Testis (tissue), 5 donors: Measurements from ENCODE around the gene RHEX. TPM values are rescaled to one million over a fixed set of nuclear protein-coding genes. Genes with fewer than 3 reads are reported as not detected.
"Not testable (repeated sequence)": the region's sequence is repeated elsewhere in the genome, so short reads cannot be mapped to it uniquely, and the experiment has no call there.

ENCODE experiments used
- DNase-seq: peaks from one replicate; pipeline ENCODE4 v3.0.0-alpha.2; 2019
- H3K27ac ChIP-seq, 2 donors: fragments of 200-600 bp; sonication (generic); one replicate each; pipeline ENCODE4 v1.5.1; 2019
- H3K27me3 ChIP-seq: fragments of 200-600 bp; sonication (generic); one replicate; pipeline ENCODE4 v1.5.1; 2019
- H3K36me3 ChIP-seq: fragments of 200-600 bp; sonication (generic); one replicate; pipeline ENCODE4 v1.5.1; 2017; ENCODE audit warnings: low read depth; ENCODE audit errors: missing control alignments
- H3K4me1 ChIP-seq: fragments of 200-600 bp; sonication (generic); one replicate; pipeline ENCODE4 v1.5.1; 2019
- H3K4me3 ChIP-seq, 2 donors: fragments of 200-600 bp; sonication (generic); one replicate each; pipeline ENCODE4 v1.5.1; 2017 to 2019
- H3K9me3 ChIP-seq: fragments of 200-600 bp; sonication (generic); one replicate; pipeline ENCODE4 v1.5.1; 2017
- POLR2A ChIP-seq: fragments of 450-650 bp; IDR thresholded peaks from one replicate; pipeline ENCODE4 v1.6.1; 2017; ENCODE audit warnings: antibody characterized with exemption, mild to moderate bottlenecking, moderate library complexity
- WGBS, 2 donors: methylation state at CpG; one replicate each; pipeline ENCODE4 v1.1.5; 2018; 5-methylcytosine and 5-hydroxymethylcytosine counted together
- intact Hi-C: fragments of 100-400 bp; cut with DNase I; formaldehyde crosslinking; loops from one replicate; pipeline ENCODE4 v1.15.1; 2023; ENCODE audit warnings: low total_unique reads
- long read RNA-seq, 2 donors: transcript quantifications; one replicate each; lab custom pipeline, GENCODE V29; 2026
- polyA plus RNA-seq: library from polyadenylated mRNA; stranded (reverse); fragments of 350-450 nt; fragmentation: Illumina TruSeq; extraction: RNeasy Lipid Tissue Mini Kit (QIAGEN cat#74804); gene quantifications from one replicate; pipeline ENCODE4 v1.2.3, GENCODE V29; 2014; ENCODE audit warnings: low read depth, low replicate concordance; ENCODE audit not compliant: insufficient read depth
- total RNA-seq, 2 donors: library from RNA; depleted of rRNA; stranded (reverse); fragments of >200 nt; gene quantifications; one replicate each; pipeline ENCODE4 v1.2.3, GENCODE V29; 2016
- TF ChIP-seq, protein P1 (sequence below), 3 experiments: fragments of 450-650 bp in 2 of 3; fragments of 200-600 bp in 1 of 3; sonication (generic) in 1 of 3; IDR thresholded peaks; one replicate each; pipeline ENCODE4 v1.5.1; 2016 to 2019; ENCODE audit warnings: antibody characterized with exemption in 3 of 3, mild to moderate bottlenecking in 2 of 3, moderate library complexity in 1 of 3

RHEX gene, protein sequence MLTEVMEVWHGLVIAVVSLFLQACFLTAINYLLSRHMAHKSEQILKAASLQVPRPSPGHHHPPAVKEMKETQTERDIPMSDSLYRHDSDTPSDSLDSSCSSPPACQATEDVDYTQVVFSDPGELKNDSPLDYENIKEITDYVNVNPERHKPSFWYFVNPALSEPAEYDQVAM
- total RNA-seq = 1 to 10 TPM; 2.4 to 3.0 TPM
- 2.9 TPM for polyA plus RNA-seq
- long read RNA-seq, donor 1, partial matches to known transcripts = 0 of 1 reads
- long read RNA-seq, donor 1, other reads (novel, unspliced or antisense) = 0 of 1 reads
- long read RNA-seq, donor 2 = 0 reads

DNA sequence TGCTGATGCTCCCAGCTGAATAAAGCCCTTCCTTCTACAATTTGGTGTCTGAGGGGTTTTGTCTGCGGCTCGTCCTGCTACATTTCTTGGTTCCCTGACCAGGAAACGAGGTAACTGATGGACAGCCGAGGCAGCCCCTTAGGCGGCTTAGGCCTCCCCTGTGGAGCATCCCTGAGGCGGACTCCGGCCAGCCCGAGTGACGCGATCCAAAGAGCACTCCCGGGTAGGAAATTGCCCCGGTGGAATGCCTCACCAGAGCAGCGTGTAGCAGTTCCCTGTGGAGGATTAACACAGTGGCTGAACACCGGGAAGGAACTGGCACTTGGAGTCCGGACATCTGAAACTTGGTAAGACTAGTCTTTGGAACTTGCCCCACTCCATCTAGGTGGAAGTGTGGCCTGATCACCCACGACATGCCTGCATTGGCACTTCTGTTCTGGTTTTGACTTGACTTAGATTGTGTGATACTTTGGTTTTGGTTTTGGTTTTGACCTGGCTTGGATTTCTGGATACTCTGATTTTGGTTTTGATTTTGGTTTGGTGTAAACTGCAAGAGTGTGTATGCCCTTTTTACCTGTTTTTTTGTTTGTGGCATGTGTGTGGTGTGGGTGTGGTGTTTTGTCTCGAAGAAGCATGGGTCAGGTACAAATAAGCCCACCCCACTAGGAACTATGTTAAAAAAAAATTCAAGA lies at the start of gene RHEX:
TSS of gene RHEX (plus strand) at position 255 of the 692 bp plus-strand sequence. CDS start 44,656 bp downstream, outside the sequence.
- H3K9me3 ChIP-seq, H3K4me3 ChIP-seq, H3K4me1 ChIP-seq, DNase-seq, intact Hi-C loops, H3K27ac ChIP-seq, H3K27me3 ChIP-seq, H3K36me3 ChIP-seq: not testable (repeated sequence)
- 92% methylated on average over 17 of the region's 17 CpGs for WGBS, 2 donors

DNA sequence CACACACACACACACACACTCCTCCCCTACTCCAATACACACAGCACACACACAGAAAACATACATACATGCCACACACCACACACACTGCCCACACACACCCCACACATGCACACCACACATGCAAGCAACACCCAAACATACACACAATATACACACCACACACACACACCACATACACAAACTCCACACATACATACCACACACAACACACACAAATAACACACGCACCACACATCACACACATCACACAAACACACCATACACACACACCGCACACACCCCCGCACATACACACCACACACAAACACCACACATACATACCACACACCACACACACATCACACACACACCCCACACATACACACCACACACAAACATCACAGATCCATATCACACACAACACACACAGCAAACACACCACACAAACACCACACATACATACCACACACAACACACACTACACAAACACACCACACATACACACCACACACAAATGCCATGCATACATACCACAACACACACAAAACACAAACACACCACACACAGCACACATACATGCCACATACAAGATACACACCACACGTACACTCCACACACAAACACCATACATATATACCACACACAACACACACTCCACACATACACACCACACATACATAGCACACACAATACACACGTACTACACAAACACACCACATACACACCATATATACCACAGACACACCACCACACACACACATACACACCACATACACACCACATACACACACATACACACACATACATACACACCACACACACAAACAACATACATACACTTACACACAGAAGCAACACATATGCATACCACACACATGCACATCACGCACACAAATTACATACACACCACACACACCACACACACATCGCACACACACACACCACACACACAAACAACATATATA lies 48.8 kb upstream of the RHEX start:
- Histone ChIP-seq H3K4me1 (peaks cover 17% of the 10 kb centered on the region), H3K9me3 (no peaks in the 10 kb centered on the region), H3K36me3 (no peaks in the 10 kb centered on the region), H3K27me3 (no peaks in the 10 kb centered on the region), H3K27ac (no peak overlapping the region), H3K4me3 (no peak overlapping the region)
- intact Hi-C loops = no loop called here
- TF ChIP-seq, protein P1, sequence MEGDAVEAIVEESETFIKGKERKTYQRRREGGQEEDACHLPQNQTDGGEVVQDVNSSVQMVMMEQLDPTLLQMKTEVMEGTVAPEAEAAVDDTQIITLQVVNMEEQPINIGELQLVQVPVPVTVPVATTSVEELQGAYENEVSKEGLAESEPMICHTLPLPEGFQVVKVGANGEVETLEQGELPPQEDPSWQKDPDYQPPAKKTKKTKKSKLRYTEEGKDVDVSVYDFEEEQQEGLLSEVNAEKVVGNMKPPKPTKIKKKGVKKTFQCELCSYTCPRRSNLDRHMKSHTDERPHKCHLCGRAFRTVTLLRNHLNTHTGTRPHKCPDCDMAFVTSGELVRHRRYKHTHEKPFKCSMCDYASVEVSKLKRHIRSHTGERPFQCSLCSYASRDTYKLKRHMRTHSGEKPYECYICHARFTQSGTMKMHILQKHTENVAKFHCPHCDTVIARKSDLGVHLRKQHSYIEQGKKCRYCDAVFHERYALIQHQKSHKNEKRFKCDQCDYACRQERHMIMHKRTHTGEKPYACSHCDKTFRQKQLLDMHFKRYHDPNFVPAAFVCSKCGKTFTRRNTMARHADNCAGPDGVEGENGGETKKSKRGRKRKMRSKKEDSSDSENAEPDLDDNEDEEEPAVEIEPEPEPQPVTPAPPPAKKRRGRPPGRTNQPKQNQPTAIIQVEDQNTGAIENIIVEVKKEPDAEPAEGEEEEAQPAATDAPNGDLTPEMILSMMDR (IDR thresholded peaks at IDR 0.05) = no peak
- TF ChIP-seq POLR2A = no peak
- DNase-seq = no peak
- 90 to 98% methylated on average over 7 of the region's 7 CpGs for WGBS, 2 donors

DNA sequence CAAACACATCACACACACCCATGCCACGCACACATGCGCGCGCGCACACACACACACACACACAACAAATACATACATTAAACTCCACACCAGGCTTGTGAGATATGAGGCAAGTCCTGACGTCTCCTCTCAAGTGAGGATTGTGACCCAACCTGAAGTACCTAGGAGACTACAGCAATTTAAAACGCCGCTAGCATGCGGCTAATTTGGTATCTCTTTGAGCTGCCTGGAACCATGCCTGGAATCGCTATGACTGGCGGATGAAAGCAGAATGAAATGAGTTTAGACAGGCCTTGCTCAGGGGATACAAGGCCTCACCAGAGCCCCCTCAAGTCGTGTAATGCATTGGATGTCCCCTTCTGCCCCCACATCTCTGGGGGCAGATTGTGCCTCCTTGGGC lies 48.1 kb upstream of the RHEX start:
- Histone ChIP-seq H3K36me3 (no peaks in the 10 kb centered on the region), H3K27ac (no peak overlapping the region), H3K9me3 (no peaks in the 10 kb centered on the region), H3K4me1 (peaks cover 17% of the 10 kb centered on the region), H3K4me3 (no peak overlapping the region), H3K27me3 (no peaks in the 10 kb centered on the region)
- 83% methylated on average over 12 of the region's 12 CpGs for WGBS, 2 donors
- TF ChIP-seq, protein P1 (IDR thresholded peaks at IDR 0.05) = no peak
- TF ChIP-seq POLR2A = no peak
- intact Hi-C loops = no loop called here
- DNase-seq = no peak

DNA sequence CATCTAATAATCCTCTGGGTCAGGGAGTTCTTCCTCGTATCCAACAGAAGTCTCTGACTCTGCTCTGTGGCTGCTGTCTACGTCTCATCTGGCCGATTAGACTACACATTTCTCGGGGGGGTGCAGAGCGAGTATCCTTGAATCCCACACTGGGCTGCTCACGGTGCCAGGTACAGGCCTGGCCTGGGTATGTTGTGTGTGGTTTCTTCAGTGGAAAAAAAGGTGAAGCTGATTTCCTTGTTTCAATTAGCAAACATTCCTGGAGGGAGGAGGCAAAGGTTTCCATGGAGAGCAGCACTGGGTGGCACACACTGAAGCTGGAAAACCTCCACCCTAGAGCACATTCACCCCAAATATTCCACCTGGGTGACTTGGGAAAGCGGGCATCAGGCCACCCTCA lies 47.7 kb upstream of the RHEX start:
- intact Hi-C loops = no loop called here
- TF ChIP-seq, protein P1 (IDR thresholded peaks at IDR 0.05) = no peak
- no peak for TF ChIP-seq POLR2A

DNA sequence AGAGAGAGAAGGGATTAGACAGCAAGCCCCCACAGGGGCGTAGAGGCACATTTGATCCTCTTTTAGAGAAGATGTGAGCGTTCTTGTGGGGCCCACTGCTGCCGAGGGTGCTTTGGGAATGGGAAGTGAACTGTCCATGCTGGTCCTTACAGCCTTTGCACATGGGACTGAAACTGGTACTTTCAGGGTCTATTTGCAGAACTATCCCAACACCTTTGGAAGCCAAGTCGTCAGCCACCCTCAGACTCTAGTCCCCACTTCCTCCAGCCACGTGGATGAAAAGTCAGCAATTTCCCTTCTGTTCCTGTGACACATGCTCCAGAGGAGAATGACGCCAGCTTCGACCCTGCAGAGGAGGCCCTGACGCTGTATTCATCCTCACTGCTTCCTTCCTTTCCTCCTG lies 47.2 kb upstream of the RHEX start:
- no peaks in the 10 kb centered on the region for H3K36me3 ChIP-seq
- TF ChIP-seq POLR2A = no peak
- TF ChIP-seq, protein P1 (IDR thresholded peaks at IDR 0.05) = no peak
- intact Hi-C loops = no loop called here

More for the DNA sequence above, 47.7 kb upstream of the RHEX start:
- peaks cover 17% of the 10 kb centered on the region for H3K4me1 ChIP-seq
- H3K27ac ChIP-seq = no peak overlapping the region
- H3K27me3 ChIP-seq = no peaks in the 10 kb centered on the region
- no peak for DNase-seq
- H3K36me3 ChIP-seq = no peaks in the 10 kb centered on the region
- H3K4me3 ChIP-seq = no peak overlapping the region
- no peaks in the 10 kb centered on the region for H3K9me3 ChIP-seq
- WGBS, 2 donors = 86 to 93% methylated on average over 7 of the region's 7 CpGs

More for the DNA sequence above, 47.2 kb upstream of the RHEX start:
- Histone ChIP-seq H3K27me3 (no peaks in the 10 kb centered on the region), H3K4me3 (no peak overlapping the region), H3K4me1 (peaks cover 17% of the 10 kb centered on the region), H3K9me3 (no peaks in the 10 kb centered on the region), H3K27ac (no peak overlapping the region)
- 75 to 88% methylated on average over 8 of the region's 8 CpGs for WGBS, 2 donors
- DNase-seq = no peak
